Stimulated activated CD4-positive, alpha-beta T cell treated with anti-CD3 and anti-CD28 coated beads, TNF-alpha, amount 100 ng/mL, for 24 hours (primary cell): ENCODE measurements around the gene GFPT2.

ENCODE experiments used
- DNase-seq, 3 experiments: peaks; one replicate each; pipeline ENCODE4 v3.0.0-alpha.2; 2020; ENCODE audit warnings: low read depth in 3 of 3

Gene GFPT2

GRCh38 chr5:180333661-180334060 lies 19.5 kb downstream of the GFPT2 start:
- no peak for DNase-seq

DNA sequence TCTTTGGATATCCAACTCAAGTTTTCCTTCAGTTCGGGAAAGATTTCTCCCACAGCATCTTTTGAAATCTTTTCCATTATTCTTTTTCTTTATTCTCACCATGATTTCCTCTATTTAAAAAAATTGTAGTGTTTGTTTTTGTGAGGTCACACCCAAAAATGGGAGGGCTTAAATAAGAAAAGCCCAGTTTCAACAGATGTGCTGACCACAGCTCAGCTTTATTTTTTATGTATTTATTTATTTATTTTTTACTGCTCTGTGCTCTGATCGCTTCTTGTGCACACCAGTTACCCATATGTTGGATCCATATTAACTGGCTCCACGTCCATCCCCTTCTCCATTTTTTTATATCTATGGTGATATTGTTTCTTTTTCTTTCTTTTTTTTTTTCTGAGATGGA lies 20.3 kb downstream of the GFPT2 start:
- DNase-seq: no peak

DNA sequence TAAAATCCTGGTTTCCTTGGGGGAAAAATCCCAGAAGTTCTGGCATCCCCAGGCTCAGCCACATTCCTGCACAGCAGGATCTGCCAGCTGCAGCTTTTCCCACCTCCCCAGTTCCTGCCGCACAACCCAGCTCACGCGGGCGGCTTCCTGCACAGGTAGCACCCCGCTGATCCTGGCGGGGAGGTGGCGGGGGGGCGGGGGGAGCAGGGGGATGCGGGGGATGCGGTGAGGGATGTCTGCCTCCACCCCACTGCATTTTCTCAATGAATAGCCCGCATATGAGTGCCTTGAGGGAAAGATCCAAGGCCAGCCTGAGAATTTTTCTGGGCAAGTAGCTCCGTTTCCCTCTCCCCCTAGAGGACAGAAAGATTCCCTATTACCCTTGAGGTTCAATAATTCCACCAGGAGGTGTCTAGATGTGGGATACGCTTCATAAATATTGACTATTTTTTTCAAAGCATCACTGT lies 21.1 kb downstream of the GFPT2 start:
- DNase-seq: no peak

DNA sequence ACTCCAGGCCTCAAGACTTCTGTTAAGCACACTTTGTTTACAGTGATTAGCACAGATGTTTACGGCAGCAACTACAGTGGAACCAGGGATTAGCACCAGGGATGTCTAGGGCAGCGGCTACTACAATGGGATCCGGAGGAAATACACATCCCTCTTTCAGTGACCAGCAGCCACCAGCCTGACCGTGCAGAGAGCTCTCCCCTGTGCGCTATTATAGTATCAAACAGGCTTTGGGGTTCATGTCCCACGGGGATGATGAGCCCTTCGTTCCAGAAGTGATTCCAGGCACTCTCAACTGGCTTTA lies 21.5 kb downstream of the GFPT2 start:
- DNase-seq: no peak

DNA sequence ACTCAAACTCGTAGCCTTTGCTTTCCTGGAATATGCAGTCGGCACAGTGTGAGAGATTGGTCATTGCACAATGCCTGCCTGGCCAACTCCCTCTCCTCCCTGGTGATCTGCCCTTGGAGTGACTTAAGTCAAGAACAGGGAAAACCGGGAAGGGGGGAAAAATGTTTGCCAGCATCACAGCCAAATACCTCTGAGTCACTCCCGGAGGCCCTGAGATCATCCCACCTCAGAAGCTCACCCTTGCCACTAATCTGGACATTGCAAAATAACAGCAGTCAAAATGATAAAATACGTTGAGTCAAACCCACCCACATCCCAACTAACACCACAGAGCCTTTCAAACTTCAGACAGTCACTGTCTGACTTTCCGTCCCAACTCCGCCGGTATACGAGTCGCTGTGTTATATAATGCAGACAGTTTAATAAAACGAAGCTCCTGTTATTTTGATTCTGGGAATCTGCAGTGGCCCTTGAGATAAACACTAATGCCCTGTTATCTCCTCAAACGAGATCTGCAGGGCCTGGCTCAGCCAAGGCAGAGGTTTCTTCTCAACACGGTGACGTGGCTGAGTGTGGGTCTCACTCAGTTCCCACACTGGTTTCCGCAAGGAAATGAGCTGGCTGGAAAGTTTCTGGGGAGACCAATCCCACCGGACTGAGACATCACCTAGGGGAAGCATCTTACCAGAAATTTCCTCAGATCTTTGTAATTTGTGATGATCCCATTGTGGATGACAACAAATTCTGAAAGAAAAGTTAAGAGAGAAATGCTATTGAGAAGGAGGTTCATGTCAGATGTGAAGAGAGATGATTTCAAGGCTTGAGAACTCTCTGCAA lies 22.1 kb downstream of the GFPT2 start:
- no peak for DNase-seq

- no peak for DNase-seq
Observed at GRCh38 chr5:180330270-180330648, 22.9 kb downstream of the GFPT2 start.

DNA sequence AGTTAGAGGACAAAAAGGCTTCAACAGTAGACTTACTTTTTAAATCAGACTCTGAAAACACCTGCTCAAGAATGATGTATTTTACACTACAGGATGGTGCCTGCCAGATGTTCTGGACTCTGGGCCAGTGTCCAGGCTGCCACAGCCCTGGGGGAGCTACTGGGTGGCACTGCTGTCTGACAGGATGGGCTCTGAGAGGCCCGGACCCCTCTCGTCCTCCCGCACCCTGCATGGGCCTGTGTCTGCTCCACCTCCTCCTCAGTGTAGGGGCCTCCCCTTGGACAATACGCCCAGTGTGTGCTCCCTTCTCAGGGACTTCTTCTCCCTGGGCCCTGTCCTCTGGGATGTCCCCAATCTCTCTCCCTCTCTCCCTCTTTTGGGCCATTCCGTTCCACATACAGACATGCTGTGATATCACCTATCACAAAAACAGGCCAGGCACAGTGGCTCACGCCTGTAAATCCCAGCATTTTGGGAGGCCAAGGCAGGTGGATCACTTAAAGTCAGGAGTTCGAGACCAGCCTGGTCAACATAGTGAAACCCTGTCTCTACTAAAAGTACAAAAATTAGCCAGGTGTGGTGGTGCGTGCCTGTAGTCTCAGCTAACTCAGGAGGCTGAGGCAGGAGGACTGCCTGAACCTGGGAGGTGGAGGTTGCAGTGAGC lies 23.4 kb downstream of the GFPT2 start:
- no peak for DNase-seq

DNA sequence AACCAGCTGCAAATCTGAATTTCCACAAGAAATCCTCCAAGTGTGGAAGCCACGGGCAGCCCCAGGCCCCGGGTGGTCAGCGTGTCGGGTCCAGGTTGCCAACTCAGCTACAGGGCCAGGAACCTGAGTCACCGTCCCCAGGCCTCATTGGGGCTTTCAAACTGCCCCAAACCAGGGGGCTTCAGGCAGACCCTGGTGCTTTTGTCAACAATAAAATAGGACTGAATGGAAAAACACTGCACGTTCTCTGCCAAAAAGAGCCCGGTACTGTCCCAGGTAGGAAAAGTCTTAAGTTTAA lies 24.0 kb downstream of the GFPT2 start:
- no peak for DNase-seq

- DNase-seq: peak; percentile 67 to 83 (median 69)
Observed at GRCh38 chr5:180328296-180329137, 24.6 kb downstream of the GFPT2 start.

GRCh38 chr5:180326989-180327565 lies 26.1 kb downstream of the GFPT2 start:
- DNase-seq: no peak

- no peak for DNase-seq
Observed at GRCh38 chr5:180324601-180324950, 28.6 kb downstream of the GFPT2 start.

GRCh38 chr5:180323941-180324600 lies 29.1 kb downstream of the GFPT2 start:
- DNase-seq: no peak

- no peak for DNase-seq
Observed at GRCh38 chr5:180323160-180323559, 30.0 kb downstream of the GFPT2 start.

GRCh38 chr5:180318456-180319089 lies 34.6 kb downstream of the GFPT2 start:
- DNase-seq: no peak

DNA sequence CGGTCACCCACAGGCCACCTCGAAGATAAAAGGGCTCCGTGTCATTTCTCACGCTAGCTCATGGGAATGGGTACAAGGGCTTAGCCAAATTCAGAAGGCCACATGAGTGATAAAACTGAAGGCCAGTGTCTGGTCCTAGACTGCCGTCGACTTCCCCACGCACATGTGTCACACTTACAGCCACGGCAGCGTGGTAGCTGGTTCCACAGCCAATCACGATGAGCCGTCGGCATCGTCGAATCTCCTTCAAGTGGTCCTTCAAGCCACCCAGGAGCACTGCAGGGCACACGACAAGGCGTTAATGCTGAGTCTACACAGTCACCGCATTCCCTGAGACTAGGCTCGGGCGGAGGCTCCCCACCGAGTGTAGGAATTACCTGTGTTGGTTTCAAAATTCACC lies 36.5 kb downstream of the GFPT2 start:
- no peak for DNase-seq

GRCh38 chr5:180315762-180316212 lies 37.3 kb downstream of the GFPT2 start:
- peak; percentile 44 to 70 (median 60) for DNase-seq

DNA sequence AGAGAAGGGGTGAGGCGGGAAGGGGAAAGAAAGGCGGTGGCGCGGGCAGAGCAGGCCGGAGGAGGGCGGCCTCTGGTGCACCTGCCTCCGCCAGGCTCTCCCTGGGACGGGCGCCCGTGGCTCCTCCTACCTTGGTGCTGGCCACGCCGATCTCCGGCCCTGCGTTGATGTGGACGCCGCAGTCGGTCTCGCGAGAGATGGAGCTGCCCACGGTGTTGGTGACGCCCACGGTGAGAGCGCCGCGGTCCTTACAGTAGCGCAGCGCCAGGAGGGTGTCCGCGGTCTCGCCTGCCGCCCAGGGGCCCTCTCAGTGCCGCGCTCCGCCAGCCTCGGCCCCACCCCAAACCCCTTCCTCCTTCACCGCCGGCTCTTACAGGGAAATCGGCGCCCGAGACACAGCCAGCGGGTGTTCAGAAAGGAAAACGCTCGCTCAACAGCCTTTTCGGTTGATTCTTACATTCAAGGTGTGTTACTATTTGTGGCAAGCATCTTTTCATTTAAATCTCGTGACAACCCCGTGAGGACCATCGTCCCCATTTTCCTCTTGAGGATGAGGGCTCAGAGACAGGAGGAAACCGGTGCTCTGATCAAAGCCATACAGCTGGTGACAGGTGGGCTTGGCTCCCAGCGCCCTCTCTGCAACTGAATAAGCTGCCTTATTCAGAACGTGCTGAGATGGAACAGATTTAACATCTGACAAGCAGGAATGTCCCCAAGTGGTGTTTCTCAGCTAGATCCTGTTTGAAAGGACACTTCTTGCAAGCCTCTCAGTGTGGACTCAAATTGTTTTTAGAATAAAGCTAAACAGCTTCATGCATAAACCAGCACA lies 39.2 kb downstream of the GFPT2 start:
- peak in 2 of 3 experiments; percentile 50 to 80 for DNase-seq

DNA sequence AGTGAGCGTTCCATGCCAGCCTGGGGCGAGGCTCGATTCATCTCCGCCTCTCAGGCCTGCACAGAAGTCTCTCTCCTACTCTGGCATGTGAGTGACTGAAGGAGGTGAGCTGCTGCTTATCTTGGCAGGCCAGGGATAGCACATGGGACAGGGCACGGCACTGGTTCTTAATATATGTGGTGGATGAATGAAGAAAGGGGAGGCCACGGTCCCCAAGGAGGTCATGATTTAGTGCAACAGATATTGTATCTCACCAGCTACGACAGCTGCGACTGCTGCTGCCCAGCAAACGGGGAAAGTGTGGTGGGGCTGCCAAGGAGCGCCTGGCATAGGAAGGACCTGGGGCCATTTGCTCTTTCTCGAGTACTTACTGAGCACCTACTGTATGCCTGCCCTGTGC lies 41.9 kb downstream of the GFPT2 start:
- DNase-seq: no peak

DNA sequence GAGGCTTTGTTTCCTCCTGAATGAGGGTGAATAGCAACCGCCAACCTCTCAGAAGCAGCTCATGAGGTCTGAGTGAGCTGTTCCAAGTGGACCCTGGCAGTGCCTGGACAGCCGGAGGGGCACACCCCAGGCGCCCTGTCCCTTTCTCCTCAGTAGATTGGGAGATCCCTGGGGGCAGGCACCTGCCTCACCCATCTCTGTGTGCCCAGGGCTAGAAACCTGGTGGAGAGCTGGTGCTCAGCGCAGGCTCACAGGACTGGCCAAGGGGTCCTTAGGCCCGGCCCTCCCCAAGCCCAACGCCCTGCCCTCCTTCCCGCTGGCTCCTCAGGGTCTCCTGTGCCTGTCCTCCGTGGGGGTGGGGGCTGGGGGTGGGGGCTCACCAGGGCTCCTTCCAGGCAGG lies 46.3 kb downstream of the GFPT2 start:
- no peak for DNase-seq

- no peak for DNase-seq
Observed at GRCh38 chr5:180305481-180305880, 47.7 kb downstream of the GFPT2 start.
